OCI-LY3 (cell line): ENCODE results near the gene KRT14.
"Not testable (repeated sequence)": the region's sequence is repeated elsewhere in the genome, so short reads cannot be mapped to it uniquely, and the experiment has no call there.

Experiments used
- H2AFZ ChIP-seq: fragments of 200-600, 300-600 bp; shearing (Covaris generic); 2 replicates; pipeline ENCODE4 v1.6.0; 2014; ENCODE audit warnings: antibody characterized with exemption, low read depth, low read length
- H3K27ac ChIP-seq: fragments of 200-600, 300-600 bp; sonication (generic); 2 replicates; pipeline ENCODE4 v1.5.1; 2014; ENCODE audit warnings: mild to moderate bottlenecking, low read length, moderate library complexity, mixed read lengths
- H3K27me3 ChIP-seq: fragments of 200-600, 300-600 bp; sonication (generic); 2 replicates; pipeline ENCODE4 v1.6.1; 2014; ENCODE audit warnings: low read depth, low read length, mixed read lengths
- H3K36me3 ChIP-seq: fragments of 200-600, 300-600 bp; sonication (generic); replicated peaks from 2 replicates; pipeline ENCODE3; 2014; ENCODE audit warnings: low read depth, low read length, mixed read lengths
- H3K4me1 ChIP-seq: fragments of 300-600, 200-600 bp; sonication (generic); 2 replicates; pipeline ENCODE4 v1.6.1; 2014; ENCODE audit warnings: low read length, mixed read lengths
- H3K4me2 ChIP-seq: fragments of 200-600, 300-600 bp; sonication (generic); 2 replicates; pipeline ENCODE4 v1.6.1; 2014; ENCODE audit warnings: low read length, mixed read lengths
- H3K4me3 ChIP-seq: fragments of 300-600, 200-600 bp; sonication (generic); 2 replicates; pipeline ENCODE4 v1.5.1; 2014; ENCODE audit warnings: antibody characterized with exemption, mild to moderate bottlenecking, low read length, moderate library complexity
- H3K79me2 ChIP-seq: fragments of 300-600, 200-600 bp; shearing (Covaris generic); 2 replicates; pipeline ENCODE4 v1.6.1; 2014; ENCODE audit warnings: mild to moderate bottlenecking, low read length, mixed read lengths
- H3K9ac ChIP-seq: fragments of 300-600, 200-600 bp; shearing (Covaris generic); 2 replicates; pipeline ENCODE4 v1.6.0; 2014; ENCODE audit warnings: mild to moderate bottlenecking, low read length, moderate library complexity
- H3K9me3 ChIP-seq: fragments of 200-600, 300-600 bp; shearing (Covaris generic); 2 replicates; pipeline ENCODE4 v1.6.1; 2014; ENCODE audit warnings: low read length, mixed read lengths; ENCODE audit not compliant: insufficient read depth
- H4K20me1 ChIP-seq: fragments of 200-600, 300-600 bp; sonication (generic); 2 replicates; pipeline ENCODE4 v1.6.1; 2016; ENCODE audit warnings: low read length, mixed read lengths; ENCODE audit not compliant: insufficient read depth
- CTCF ChIP-seq: fragments of 200-600, 300-600 bp; sonication (generic); IDR thresholded peaks from 2 replicates; pipeline ENCODE4 v1.5.1; 2014; ENCODE audit warnings: antibody characterized with exemption, low read length, low read depth
- EZH2phosphoT487 ChIP-seq: fragments of 200-600 bp; shearing (Covaris generic); IDR thresholded peaks from 2 replicates; pipeline ENCODE4 v1.6.1; 2018; ENCODE audit warnings: antibody characterized with exemption, mixed run types, low read depth

Gene KRT14

GRCh38 chr17:41621916-41622315 is 35.2 kb upstream of the KRT14 start:
- TF ChIP-seq EZH2phosphoT487 (no peak), CTCF (no peak)
- H3K9me3 ChIP-seq, result no peaks in the 10 kb centered on the region

GRCh38 chr17:41621435-41621817 is 34.7 kb upstream of the KRT14 start:
- not testable (repeated sequence) for H3K27ac ChIP-seq, H3K4me2 ChIP-seq, H3K36me3 ChIP-seq, H3K4me3 ChIP-seq, H3K79me2 ChIP-seq, H2AFZ ChIP-seq, H3K9ac ChIP-seq, H3K4me1 ChIP-seq, H4K20me1 ChIP-seq, H3K9me3 ChIP-seq
- peaks cover 13% of the 10 kb centered on the region; the same call in 1 of the 2 replicates for H3K27me3 ChIP-seq

More at GRCh38 chr17:41621916-41622315, 35.2 kb upstream of the KRT14 start:
- H3K36me3 ChIP-seq, result no peaks in the 10 kb centered on the region
- no peak overlapping the region for H3K4me2 ChIP-seq
- no peak overlapping the region for H3K4me3 ChIP-seq
- H3K27me3 ChIP-seq, result peaks cover 10% of the 10 kb centered on the region; the same call in 1 of the 2 replicates
- no peaks in the 10 kb centered on the region for H4K20me1 ChIP-seq
- H3K9ac ChIP-seq, result no peak overlapping the region
- no peaks in the 10 kb centered on the region for H3K79me2 ChIP-seq
- no peaks in the 10 kb centered on the region for H3K4me1 ChIP-seq
- H2AFZ ChIP-seq, result no peak overlapping the region
- H3K27ac ChIP-seq, result no peak overlapping the region

- H3K4me3 ChIP-seq, result no peak overlapping the region
- no peak overlapping the region for H3K27ac ChIP-seq
- H2AFZ ChIP-seq, result no peak overlapping the region
- no peaks in the 10 kb centered on the region for H3K79me2 ChIP-seq
- TF ChIP-seq EZH2phosphoT487, result no peak
- TF ChIP-seq CTCF, result no peak
- no peaks in the 10 kb centered on the region for H4K20me1 ChIP-seq
- H3K9ac ChIP-seq, result no peak overlapping the region
- H3K9me3 ChIP-seq, result no peaks in the 10 kb centered on the region
- no peak overlapping the region for H3K4me2 ChIP-seq
- H3K4me1 ChIP-seq, result no peaks in the 10 kb centered on the region
- no peaks in the 10 kb centered on the region for H3K36me3 ChIP-seq
- peaks cover 13% of the 10 kb centered on the region; the same call in 1 of the 2 replicates for H3K27me3 ChIP-seq
Measured at GRCh38 chr17:41620583-41621434, 34.1 kb upstream of the KRT14 start.

GRCh38 chr17:41619927-41620582 is 33.4 kb upstream of the KRT14 start:
- H3K27ac ChIP-seq, H3K79me2 ChIP-seq, H3K36me3 ChIP-seq, H2AFZ ChIP-seq, H3K9ac ChIP-seq, H3K4me1 ChIP-seq, H3K4me3 ChIP-seq, H4K20me1 ChIP-seq, H3K9me3 ChIP-seq, H3K4me2 ChIP-seq: not testable (repeated sequence)
- H3K27me3 ChIP-seq, result peaks cover 16% of the 10 kb centered on the region; the same call in 1 of the 2 replicates
